SK-N-SH (cell line): ENCODE data around the gene CTSZ. TPM values are rescaled to one million over a fixed set of nuclear protein-coding genes. Genes with fewer than 3 reads are reported as not detected.

Experiments used
- CTCF ChIA-PET: fragments of 300-600, 350-600 bp; formaldehyde crosslinking; extraction: SDS; loops from one replicate; lab custom pipeline; 2021; lab: Yijun Ruan, JAX
- POLR2A ChIA-PET: fragments of 350-600 bp; sonication (Branson Sonifier 250); formaldehyde crosslinking; extraction: SDS; loops from one replicate; lab custom pipeline; 2020; ENCODE audit warnings: antibody characterized with exemption, inconsistent platforms; lab: Yijun Ruan, JAX
- DNase-seq: peaks from one replicate; pipeline ENCODE4 v3.0.0; 2012
- H2AFZ ChIP-seq: fragments of 200-600 bp; sonication (generic); 2 replicates; pipeline ENCODE4 v1.8.1; 2016; ENCODE audit warnings: antibody characterized with exemption, mild to moderate bottlenecking, low read depth
- H3F3A ChIP-seq: fragments of 200-600 bp; sonication (generic); replicated peaks from 2 replicates; pipeline ENCODE3; 2016; ENCODE audit warnings: antibody characterized with exemption, mild to moderate bottlenecking; ENCODE audit not compliant: insufficient read depth
- H3K27ac ChIP-seq, 2 experiments: fragments of 200-500 bp in 1 of 2; fragments of 200-600 bp in 1 of 2; sonication (Bioruptor generic) in 1 of 2; sonication (generic), shearing (Covaris generic) in 1 of 2; 2 replicates each; pipeline versions ENCODE4 v1.5.1 to v1.6.1; 2014 to 2016; ENCODE audit warnings: low read depth in 2 of 2, inconsistent platforms in 1 of 2, low read length in 1 of 2, mild to moderate bottlenecking in 1 of 2, mixed read lengths in 1 of 2
- H3K27me3 ChIP-seq: fragments of 200-600 bp; sonication (generic), shearing (Covaris generic); 2 replicates; pipeline ENCODE4 v1.6.1; 2016; ENCODE audit warnings: mixed run types; ENCODE audit not compliant: insufficient read depth
- H3K36me3 ChIP-seq, 2 experiments: fragments of 200-500 bp in 1 of 2; fragments of 200-600 bp in 1 of 2; sonication (Bioruptor generic) in 1 of 2; sonication (generic) in 1 of 2; replicated peaks in 1 of 2; 2 replicates each; pipeline versions ENCODE3 to v1.5.1; 2014 to 2016; ENCODE audit warnings: low read length in 1 of 2, mild to moderate bottlenecking in 1 of 2; ENCODE audit not compliant: insufficient read depth in 2 of 2, control insufficient read depth in 1 of 2
- H3K4me1 ChIP-seq, 2 experiments: fragments of 200-500 bp in 1 of 2; fragments of 200-600 bp in 1 of 2; sonication (Bioruptor generic) in 1 of 2; sonication (generic), shearing (Covaris generic) in 1 of 2; 2 replicates each; pipeline versions ENCODE4 v1.5.1 to v1.6.1; 2014 to 2016; ENCODE audit warnings: low read depth in 1 of 2, low read length in 1 of 2, mixed run types in 1 of 2; ENCODE audit not compliant: insufficient read depth in 2 of 2, control insufficient read depth in 1 of 2
- H3K4me2 ChIP-seq: fragments of 200-600 bp; sonication (generic), shearing (Covaris generic); 2 replicates; pipeline ENCODE4 v1.6.1; 2017; ENCODE audit warnings: mixed run types
- H3K4me3 ChIP-seq, 2 experiments: fragments of 200-500 bp in 1 of 2; fragments of 200-600 bp in 1 of 2; sonication (Bioruptor generic) in 1 of 2; sonication (generic), shearing (Covaris generic) in 1 of 2; 2 replicates each; pipeline versions ENCODE4 v1.5.1 to v1.8.1; 2014 to 2016; ENCODE audit warnings: low read depth in 2 of 2, inconsistent platforms in 1 of 2, low read length in 1 of 2, mild to moderate bottlenecking in 1 of 2, mixed read lengths in 1 of 2, moderate library complexity in 1 of 2
- H3K79me2 ChIP-seq: fragments of 200-600 bp; sonication (generic); 2 replicates; pipeline ENCODE4 v1.8.1; 2017; ENCODE audit warnings: mild to moderate bottlenecking; ENCODE audit not compliant: insufficient read depth
- H3K9ac ChIP-seq: fragments of 200-600 bp; sonication (generic); 2 replicates; pipeline ENCODE4 v1.6.1; 2017; ENCODE audit warnings: mixed run types
- H3K9me2 ChIP-seq: fragments of 200-600 bp; sonication (generic); 2 replicates; pipeline ENCODE4 v1.6.1; 2017; ENCODE audit warnings: mixed run types
- H3K9me3 ChIP-seq: fragments of 200-600 bp; sonication (generic); 2 replicates; pipeline ENCODE4 v1.6.1; 2017; ENCODE audit warnings: mixed run types, mild to moderate bottlenecking, moderate library complexity
- H4K20me1 ChIP-seq: fragments of 200-600 bp; sonication (generic); 2 replicates; pipeline ENCODE4 v1.6.1; 2017; ENCODE audit warnings: mild to moderate bottlenecking, mixed run types; ENCODE audit not compliant: insufficient read depth
- CTCF ChIP-seq: fragments of 200-600 bp; sonication (generic); IDR thresholded peaks from 2 replicates; pipeline ENCODE4 v1.6.1; 2017; ENCODE audit warnings: antibody characterized with exemption, mild to moderate bottlenecking, moderate library complexity
- ELF1 ChIP-seq: IDR thresholded peaks from 2 replicates; pipeline ENCODE4 v1.4.0; 2012
- EP300 ChIP-seq, 2 experiments: IDR thresholded peaks; 2 replicates each; pipeline versions ENCODE4 v1.4.0 to v1.6.1; 2012; ENCODE audit warnings: borderline replicate concordance in 1 of 2, low read depth in 1 of 2, low read length in 1 of 2
- FOSL2 ChIP-seq: IDR thresholded peaks from 2 replicates; pipeline ENCODE4 v1.4.0; 2012; ENCODE audit warnings: low read depth, mild to moderate bottlenecking, moderate library complexity, borderline replicate concordance
- FOXJ3 ChIP-seq: sonication (generic); formaldehyde crosslinking; IDR thresholded peaks from 2 replicates; pipeline ENCODE4 v1.5.1; 2020; ENCODE audit warnings: mild to moderate bottlenecking, missing genetic modification reagents
- GABPA ChIP-seq: IDR thresholded peaks from 2 replicates; pipeline ENCODE4 v1.4.0; 2012; ENCODE audit warnings: low read depth, mild to moderate bottlenecking
- GATA2 ChIP-seq: sonication (generic); formaldehyde crosslinking; IDR thresholded peaks from 2 replicates; pipeline ENCODE4 v1.5.0; 2020; ENCODE audit warnings: mild to moderate bottlenecking, missing genetic modification reagents
- MAX ChIP-seq: IDR thresholded peaks from 2 replicates; pipeline ENCODE4 v1.4.0; 2012; ENCODE audit warnings: low read depth
- MXI1 ChIP-seq: IDR thresholded peaks from 2 replicates; pipeline ENCODE4 v1.6.1; 2012; ENCODE audit warnings: mild to moderate bottlenecking, low read depth, low read length, improper control_type of control experiment
- RAD21 ChIP-seq: IDR thresholded peaks from 2 replicates; pipeline ENCODE4 v1.6.1; 2012; ENCODE audit warnings: mild to moderate bottlenecking, low read length
- RCOR1 ChIP-seq: fragments of 150-350 bp; IDR thresholded peaks from 2 replicates; pipeline ENCODE4 v1.6.1; 2017; ENCODE audit warnings: antibody characterized with exemption, low read length
- RXRA ChIP-seq: IDR thresholded peaks from 2 replicates; pipeline ENCODE4 v1.4.0; 2012; ENCODE audit warnings: low read depth, mild to moderate bottlenecking, borderline replicate concordance
- SIN3A ChIP-seq: IDR thresholded peaks from 2 replicates; pipeline ENCODE4 v1.6.1; 2012; ENCODE audit warnings: low read depth, mild to moderate bottlenecking, low read length, moderate library complexity, borderline replicate concordance
- SMC3 ChIP-seq: IDR thresholded peaks from 2 replicates; pipeline ENCODE4 v1.6.1; 2012; ENCODE audit warnings: low read depth, low read length, improper control_type of control experiment
- USF1 ChIP-seq: IDR thresholded peaks from 2 replicates; pipeline ENCODE4 v1.4.0; 2012; ENCODE audit warnings: low read depth, borderline replicate concordance
- USF2 ChIP-seq: fragments of 150-350 bp; IDR thresholded peaks from 2 replicates; pipeline ENCODE4 v1.6.1; 2017; ENCODE audit warnings: antibody characterized with exemption, low read length, low read depth, borderline replicate concordance
- ZBTB33 ChIP-seq: IDR thresholded peaks from 2 replicates; pipeline ENCODE4 v1.4.0; 2012; ENCODE audit warnings: low read depth, borderline replicate concordance
- WGBS: methylation state at CpG from one replicate; pipeline ENCODE4 v1.1.6; 2017; ENCODE audit warnings: low lambda C conversion rate; 5-methylcytosine and 5-hydroxymethylcytosine counted together
- polyA plus RNA-seq, 3 experiments: library from polyadenylated mRNA; depleted of rRNA; stranded (reverse); fragments of >200 nt; gene quantifications; 2 replicates each; pipeline ENCODE4 v1.2.3, GENCODE V29; 2012

CTSZ gene
- polyA plus RNA-seq, 1 of the 3 experiments (the other 2 are of a cell fraction): 0.03 TPM

GRCh38 chr20:59032713-59033059 is 25.6 kb upstream of the CTSZ start:
- Histone ChIP-seq H3K27me3 (no peaks in the 10 kb centered on the region), H3K9me2 (no peaks in the 10 kb centered on the region), H3K4me3 (peak overlapping the region; percentile 78 to 91), H3K79me2 (peaks cover 60% of the 10 kb centered on the region), H3K4me2 (peak overlapping the region; percentile 90), H3K9ac (peak overlapping the region; percentile 72), H3K27ac (peak overlapping the region; percentile 82 to 83), H3K9me3 (no peaks in the 10 kb centered on the region), H3F3A (peaks cover 25% of the 10 kb centered on the region), H2AFZ (peak overlapping the region; percentile 81), H3K4me1 (peaks cover 25 to 42% of the 10 kb centered on the region in 2 experiments; a peak in 3 of 4 replicates), H3K36me3 (peaks cover 54 to 77% of the 10 kb centered on the region in 2 experiments), H4K20me1 (peaks cover 16% of the 10 kb centered on the region)
- TF ChIP-seq USF2 (no peak), MXI1 (peak; percentile 30; the same call in 1 of the 2 replicates), EP300 (IDR thresholded peaks at IDR 0.05; ENCODE audit: borderline replicate concordance in 1 of 2, low read depth in 1 of 2, low read length in 1 of 2) (0 out of 4 replicates have a peak, but pooled peaks of 1 of the 2 experiments have one; percentile 5), CTCF (peak; percentile 37; the same call in 1 of the 2 replicates), FOXJ3 (CRISPR knock-in tag) (peak; percentile 9; the same call in 1 of the 2 replicates), RAD21 (peak; percentile 22; the same call in 1 of the 2 replicates), RXRA (no peak)
- WGBS: 2% methylated on average over 12 of the region's 13 CpGs
- DNase-seq: peak; percentile 64
- POLR2A ChIA-PET: interaction anchor here (0.7 to 1.9 kb wide), 15 partner anchors 10 to 423 kb away, joined by 3 to 11 read pairs (median 5); partner anchors contain the start of genes PRELID3B and TUBB1
- CTCF ChIA-PET: interaction anchor here (0.9 to 3.8 kb wide), 10 partner anchors 8 to 463 kb away, joined by 3 to 17 read pairs (median 4); no protein-coding TSS in a partner anchor

- Histone ChIP-seq H3K9me3 (no peaks in the 10 kb centered on the region), H3F3A (peaks cover 23% of the 10 kb centered on the region), H3K4me1 (peaks cover 30 to 41% of the 10 kb centered on the region in 2 experiments; a peak in 3 of 4 replicates), H4K20me1 (peaks cover 21% of the 10 kb centered on the region), H3K27ac (peak within 1 kb of the TSS; percentile 82 to 91), H3K4me3 (peak within 1 kb of the TSS; percentile 78 to 91), H3K9me2 (no peaks in the 10 kb centered on the region), H2AFZ (peak within 1 kb of the TSS; percentile 81), H3K4me2 (peak within 1 kb of the TSS; percentile 92), H3K27me3 (no peaks in the 10 kb centered on the region), H3K36me3 (peaks cover 54 to 77% of the 10 kb centered on the region in 2 experiments), H3K9ac (peak within 1 kb of the TSS; percentile 91), H3K79me2 (peaks cover 60% of the 10 kb centered on the region)
- ChIA-PET CTCF (interaction anchor here (0.9 to 3.8 kb wide), 12 partner anchors 8 to 487 kb away, joined by 3 to 17 read pairs (median 4); no protein-coding TSS in a partner anchor), POLR2A (interaction anchor here (0.7 to 1.9 kb wide), 18 partner anchors 10 to 423 kb away, joined by 3 to 11 read pairs (median 4); partner anchors contain the start of genes PRELID3B and TUBB1)
- DNase-seq: peak; percentile 99
- 1% methylated on average over 28 of the region's 86 CpGs for WGBS
- TF ChIP-seq FOSL2 (no peak), RCOR1 (no peak), USF2 (no peak), USF1 (no peak; the same call in 1 of the 2 replicates), SMC3 (no peak), SIN3A (0 out of 2 replicates have a peak, but pooled peaks have one; percentile 62), MAX (peak; percentile 88), GATA2 (CRISPR knock-in tag) (no peak), GABPA (peak; percentile 83), ZBTB33 (peak; percentile 4; the same call in 1 of the 2 replicates), FOXJ3 (CRISPR knock-in tag) (0 out of 2 replicates have a peak, but pooled peaks have one; percentile 29), ELF1 (peak; percentile 52; the same call in 1 of the 2 replicates)
Observed at GRCh38 chr20:59032023-59032712, 25.1 kb upstream of the CTSZ start, which contains the start of gene ATP5F1E. TSS of gene ATP5F1E (minus strand) at chr20:59032335. CDS start at chr20:59032251, 84 bp downstream.
